ENCODE data around the gene IVNS1ABP.
A peak's percentile ranks its signal among the peaks of the same experiment; 100 is the strongest.
"Not testable (repeated sequence)": the region's sequence is repeated elsewhere in the genome, so short reads cannot be mapped to it uniquely, and the experiment has no call there.

Gene IVNS1ABP

GRCh38 chr1:185328255-185328654 is 11.2 kb upstream of the IVNS1ABP start:
- no peak for DNase-seq (ENCODE audit: low read depth)

GRCh38 chr1:185325413-185325812 is 8.4 kb upstream of the IVNS1ABP start:
- no peak for DNase-seq (ENCODE audit: low read depth)

- no peak for DNase-seq (ENCODE audit: low read depth)
These were observed 7.1 kb upstream of the IVNS1ABP start for GRCh38 chr1:185324118-185324517.

GRCh38 chr1:185322636-185323035 is 5.6 kb upstream of the IVNS1ABP start:
- no peak for DNase-seq (ENCODE audit: low read depth)

GRCh38 chr1:185321653-185322221 is 4.7 kb upstream of the IVNS1ABP start:
- not testable (repeated sequence) for DNase-seq (ENCODE audit: low read depth)

- not testable (repeated sequence) for DNase-seq (ENCODE audit: low read depth)
These were observed 4.1 kb upstream of the IVNS1ABP start for GRCh38 chr1:185321104-185321503.

- no peak for DNase-seq (ENCODE audit: low read depth)
These were observed 2.1 kb upstream of the IVNS1ABP start for GRCh38 chr1:185319139-185319475.

- no peak for DNase-seq (ENCODE audit: low read depth)
These were observed 1.5 kb upstream of the IVNS1ABP start for GRCh38 chr1:185318431-185319138.

GRCh38 chr1:185317886-185318310 is 855 bp upstream of the IVNS1ABP start:
- DNase-seq (ENCODE audit: low read depth), result peak; percentile 64

GRCh38 chr1:185316163-185317033 is 645 bp downstream of the IVNS1ABP start:
- DNase-seq (ENCODE audit: low read depth), result peak; percentile 86

GRCh38 chr1:185315445-185316071 is 1.5 kb downstream of the IVNS1ABP start:
- no peak for DNase-seq (ENCODE audit: low read depth)

- no peak for DNase-seq (ENCODE audit: low read depth)
These were observed 2.6 kb downstream of the IVNS1ABP start for GRCh38 chr1:185314411-185314810.

- no peak for DNase-seq (ENCODE audit: low read depth)
These were observed 4.5 kb downstream of the IVNS1ABP start for GRCh38 chr1:185312361-185313138.

- DNase-seq (ENCODE audit: low read depth), result no peak
These were observed 5.3 kb downstream of the IVNS1ABP start for GRCh38 chr1:185311589-185312225.

GRCh38 chr1:185309566-185309965 is 7.5 kb downstream of the IVNS1ABP start:
- no peak for DNase-seq (ENCODE audit: low read depth)

- no peak for DNase-seq (ENCODE audit: low read depth)
These were observed 8.9 kb downstream of the IVNS1ABP start for GRCh38 chr1:185308126-185308525.

GRCh38 chr1:185305419-185305818 is 11.6 kb downstream of the IVNS1ABP start:
- no peak for DNase-seq (ENCODE audit: low read depth)

GRCh38 chr1:185300152-185300551 is 16.9 kb downstream of the IVNS1ABP start:
- DNase-seq (ENCODE audit: low read depth), result no peak

- DNase-seq (ENCODE audit: low read depth), result no peak
These were observed 19.1 kb downstream of the IVNS1ABP start for GRCh38 chr1:185297982-185298381.

GRCh38 chr1:185295091-185295490 is 22.0 kb downstream of the IVNS1ABP start:
- no peak for DNase-seq (ENCODE audit: low read depth)

GRCh38 chr1:185293967-185294542 is 23.0 kb downstream of the IVNS1ABP start:
- no peak for DNase-seq (ENCODE audit: low read depth)

Data from T-helper 22 cell (primary cell).